Fibroblast of lung (primary cell): ENCODE data around the gene NBEA.

Experiments
- CTCF ChIP-seq, 2 donors: IDR thresholded peaks in 1 of 2; conservative IDR thresholded peaks in 1 of 2; 1 replicate in 1 of 2; 2 replicates in 1 of 2; pipeline ENCODE4 v1.5.1; 2011 to 2012; ENCODE audit warnings: low read length in 2 of 2, control low read depth in 1 of 2, inconsistent platforms in 1 of 2, low read depth in 1 of 2, mild to moderate bottlenecking in 1 of 2
- EZH2 ChIP-seq: IDR thresholded peaks from 2 replicates; pipeline ENCODE4 v1.5.1; 2012; ENCODE audit warnings: low read length, control low read depth, mild to moderate bottlenecking; ENCODE audit errors: missing control alignments

DNA sequence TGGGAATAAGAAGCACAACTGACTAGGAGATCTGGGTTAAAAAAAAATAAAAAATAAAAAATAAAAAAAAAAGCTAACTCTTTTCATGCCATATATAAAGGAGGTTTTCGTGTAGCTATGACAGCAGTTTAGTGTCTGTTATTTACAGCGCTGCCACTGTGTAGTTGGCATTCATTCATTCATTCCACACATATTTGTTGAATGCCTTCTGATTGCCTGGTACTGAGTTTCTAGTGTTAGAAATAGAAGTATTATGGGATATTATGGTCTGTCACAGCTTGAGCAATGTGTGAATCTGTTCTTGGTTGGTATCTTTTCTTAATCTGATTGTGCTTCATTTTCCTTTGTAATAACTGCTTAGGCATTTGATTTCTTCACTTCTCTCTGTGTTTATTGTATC lies 237.4 kb downstream of the NBEA start:
- TF ChIP-seq CTCF (conservative IDR thresholded peaks at IDR 0.05 in 1 of 2, IDR thresholded peaks at IDR 0.05 in 1 of 2; ENCODE audit: low read depth in 1 of 2, low read length in 2 of 2) = no peak
- no peak for TF ChIP-seq EZH2
